ENCODE results near the gene SOX5. TPM values are rescaled to one million over a fixed set of nuclear protein-coding genes. Genes with fewer than 3 reads are reported as not detected.

SOX5 gene
- total and polyA plus RNA-seq, 2 of the 8 experiments (the other 6 are each of a cell fraction or from before 2014, with no cell fraction given), result 2.2 to 2.6 TPM

- POLR2A ChIA-PET (ENCODE audit: partially characterized antibody), result no interaction called here
- no peak overlapping the region for H3K27ac ChIP-seq (ENCODE audit: low read depth, low read length)
- peaks cover 0 to 2% (median 1%) of the 10 kb centered on the region in 4 experiments; a peak in 4 of 7 replicates for H3K27me3 ChIP-seq (replicated peaks in 1 of 4; ENCODE audit: control insufficient read depth in 3 of 4, extremely low read depth in 1 of 4, insufficient read depth in 3 of 4, low read length in 3 of 4)
- no peak overlapping the region for H4K8ac ChIP-seq (ENCODE audit: extremely low read depth, insufficient read depth, low read length)
- H3K4ac ChIP-seq (replicated peaks; ENCODE audit: insufficient read length, low read depth, low read length), result no peak overlapping the region
- no peak overlapping the region for H3K56ac ChIP-seq (replicated peaks; ENCODE audit: insufficient read length, low read depth, low read length)
- no peak overlapping the region for H4K91ac ChIP-seq (replicated peaks; ENCODE audit: insufficient read length, low read length)
- CTCF ChIA-PET (ENCODE audit: partially characterized antibody), result no interaction called here
- no peak overlapping the region for H2BK12ac ChIP-seq (ENCODE audit: low read depth, low read length)
- H2BK5ac ChIP-seq (ENCODE audit: low read depth, low read length), result no peak overlapping the region
- H3K79me1 ChIP-seq (ENCODE audit: low read depth, low read length), result no peaks in the 10 kb centered on the region
- H3K9me3 ChIP-seq (ENCODE audit: insufficient read depth in 2 of 2, low read depth in 1 of 2, low read length in 1 of 2), result no peaks in the 10 kb centered on the region
- H3K14ac ChIP-seq (ENCODE audit: insufficient read length), result no peak overlapping the region
- no peak overlapping the region for H2AK5ac ChIP-seq (ENCODE audit: low read depth, low read length)
- peak; percentile 42 to 45 for TF ChIP-seq RAD21 (IDR thresholded peaks at IDR 0.05 in 1 of 2, conservative IDR thresholded peaks at IDR 0.05 in 1 of 2; ENCODE audit: low read depth in 2 of 2, low read length in 2 of 2)
- peak in 1 of 3 experiments; percentile 1; a peak in 1 of 4 replicates for TF ChIP-seq CTCF (IDR thresholded peaks at IDR 0.05; ENCODE audit: control extremely low read depth in 1 of 3, insufficient read depth in 1 of 3, low read depth in 1 of 3, low read length in 3 of 3)
- no peak for TF ChIP-seq ZNF274 (IDR thresholded peaks at IDR 0.05; ENCODE audit: borderline replicate concordance, extremely low read depth, low read length)
- no peak overlapping the region for H2BK120ac ChIP-seq (replicated peaks; ENCODE audit: low read depth, low read length)
- H3K23me2 ChIP-seq (ENCODE audit: low read depth, low read length), result no peaks in the 10 kb centered on the region
- H2BK15ac ChIP-seq (ENCODE audit: low read length), result no peak overlapping the region
- no peaks in the 10 kb centered on the region for H3K79me2 ChIP-seq (ENCODE audit: control insufficient read depth in 1 of 2, insufficient read depth in 2 of 2, low read length in 2 of 2)
- H3K36me3 ChIP-seq (ENCODE audit: control insufficient read depth in 2 of 4, insufficient read depth in 4 of 4, low read length in 3 of 4), result no peaks in the 10 kb centered on the region
- no peak overlapping the region for H2AFZ ChIP-seq (ENCODE audit: low read length)
- H3K18ac ChIP-seq (ENCODE audit: extremely low read depth, low read length), result no peak overlapping the region
- WGBS, 2 experiments (ENCODE audit: extremely low coverage in 1 of 2, insufficient coverage in 1 of 2, insufficient read length in 1 of 2, insufficient replicate concordance in 2 of 2, low coverage in 1 of 2, low lambda C conversion rate in 2 of 2, missing lambda C conversion rate in 1 of 2), result 69% methylated on average over 5 of the region's 5 CpGs; no CpG with 5 or more reads in 1 of the 2 experiments
- no peak overlapping the region for H3K4me3 ChIP-seq (ENCODE audit: extremely low read depth in 1 of 4, insufficient read depth in 2 of 4, low read depth in 3 of 4, low read length in 4 of 4)
- no peaks in the 10 kb centered on the region for H4K20me1 ChIP-seq (replicated peaks in 1 of 2; ENCODE audit: control insufficient read depth in 1 of 2, insufficient read depth in 2 of 2, low read length in 2 of 2)
- DNase-seq (ENCODE audit: low read depth in 1 of 2, low spot score in 2 of 2) (no peak), FAIRE-seq (no peak)
- H3K23ac ChIP-seq (ENCODE audit: insufficient read length), result no peak overlapping the region
- H2BK20ac ChIP-seq (ENCODE audit: low read length), result no peak overlapping the region
- H4K5ac ChIP-seq (ENCODE audit: insufficient read length, low read depth, low read length), result no peak overlapping the region
- no peak overlapping the region for H3K9ac ChIP-seq (replicated peaks in 1 of 4; ENCODE audit: extremely low read depth in 1 of 4, low read depth in 3 of 4, low read length in 3 of 4)
- H3K4me1 ChIP-seq (replicated peaks in 1 of 4; ENCODE audit: control insufficient read depth in 3 of 4, insufficient read depth in 4 of 4, low read length in 3 of 4), result no peaks in the 10 kb centered on the region; a peak in 1 of 7 replicates
- no peak overlapping the region for H3K4me2 ChIP-seq (ENCODE audit: insufficient read depth in 1 of 2, low read depth in 2 of 2, low read length in 2 of 2)
Measured at GRCh38 chr12:23944067-23944466, 5.4 kb downstream of the SOX5 start.
